ENCODE measurements around the gene SLC38A6. TPM values are rescaled to one million over a fixed set of nuclear protein-coding genes. Genes with fewer than 3 reads are reported as not detected.

SLC38A6 gene
- total RNA-seq, 4 donors from 2014 or later = 11.1 to 19.1 (median 12.0) TPM

- intact Hi-C loops (cut with DNase I) = no loop called here
- TF ChIP-seq POLR2AphosphoS5 (IDR thresholded peaks at IDR 0.05) (no peak), POLR2A (IDR thresholded peaks at IDR 0.05; ENCODE audit: low read depth) (no peak), EP300 (IDR thresholded peaks at IDR 0.05) (no peak), CTCF (IDR thresholded peaks at IDR 0.05) (no peak)
- DNase-seq (ENCODE audit: extremely low spot score) = no peak
- Histone ChIP-seq H3K4me1 (no peaks in the 10 kb centered on the region), H3K9me3 (no peaks in the 10 kb centered on the region), H3K27ac (replicated peaks in 1 of 4) (no peak overlapping the region), H3K36me3 (peaks cover 0 to 6% (median 0%) of the 10 kb centered on the region in 4 donors), H3K4me3 (no peak overlapping the region), H3K27me3 (no peaks in the 10 kb centered on the region)
These were observed 12.4 kb upstream of the SLC38A6 start for GRCh38 chr14:60968671-60969070.

- no peaks in the 10 kb centered on the region for H3K9me3 ChIP-seq
- no peaks in the 10 kb centered on the region for H3K4me1 ChIP-seq
- no peaks in the 10 kb centered on the region for H3K27me3 ChIP-seq
- no peak overlapping the region for H3K27ac ChIP-seq (replicated peaks in 1 of 4)
- TF ChIP-seq POLR2AphosphoS5 (IDR thresholded peaks at IDR 0.05) (no peak), EP300 (IDR thresholded peaks at IDR 0.05) (no peak), CTCF (IDR thresholded peaks at IDR 0.05) (no peak), POLR2A (IDR thresholded peaks at IDR 0.05; ENCODE audit: low read depth) (no peak)
- no peak for DNase-seq (ENCODE audit: extremely low spot score)
- intact Hi-C loops (cut with DNase I) = no loop called here
- peaks cover 0 to 19% (median 2%) of the 10 kb centered on the region in 4 donors for H3K36me3 ChIP-seq
- 83% methylated on average over 2 of the region's 2 CpGs for WGBS
- H3K4me3 ChIP-seq = no peak overlapping the region
These were observed 10.9 kb upstream of the SLC38A6 start for GRCh38 chr14:60970146-60970545.

- intact Hi-C loops (cut with DNase I) = no loop called here
- H3K27ac ChIP-seq (replicated peaks in 1 of 4) = no peak overlapping the region
- no peak for DNase-seq (ENCODE audit: extremely low spot score)
- no peaks in the 10 kb centered on the region for H3K27me3 ChIP-seq
- WGBS = 45% methylated on average over 2 of the region's 2 CpGs
- no peaks in the 10 kb centered on the region for H3K9me3 ChIP-seq
- TF ChIP-seq CTCF (IDR thresholded peaks at IDR 0.05) (no peak), EP300 (IDR thresholded peaks at IDR 0.05) (no peak), POLR2AphosphoS5 (IDR thresholded peaks at IDR 0.05) (no peak), POLR2A (IDR thresholded peaks at IDR 0.05; ENCODE audit: low read depth) (no peak)
- no peak overlapping the region for H3K4me3 ChIP-seq
- peaks cover 0 to 29% (median 7%) of the 10 kb centered on the region in 4 donors for H3K36me3 ChIP-seq
- H3K4me1 ChIP-seq = no peaks in the 10 kb centered on the region
These were observed 9.8 kb upstream of the SLC38A6 start for GRCh38 chr14:60971271-60971670.

- Histone ChIP-seq H3K36me3 (peaks cover 0 to 32% (median 9%) of the 10 kb centered on the region in 4 donors), H3K27me3 (no peaks in the 10 kb centered on the region), H3K9me3 (no peaks in the 10 kb centered on the region), H3K4me1 (no peaks in the 10 kb centered on the region), H3K4me3 (no peak overlapping the region), H3K27ac (replicated peaks in 1 of 4) (no peak overlapping the region)
- DNase-seq (ENCODE audit: extremely low spot score) = no peak
- 99% methylated on average over 15 of the region's 15 CpGs for WGBS
- no peak for TF ChIP-seq EP300 (IDR thresholded peaks at IDR 0.05)
- no peak for TF ChIP-seq POLR2A (IDR thresholded peaks at IDR 0.05; ENCODE audit: low read depth)
- no peak for TF ChIP-seq POLR2AphosphoS5 (IDR thresholded peaks at IDR 0.05)
- no peak for TF ChIP-seq CTCF (IDR thresholded peaks at IDR 0.05)
- intact Hi-C loops (cut with DNase I) = no loop called here
These were observed 8.8 kb upstream of the SLC38A6 start for GRCh38 chr14:60972295-60972694.

- no peak overlapping the region for H3K27ac ChIP-seq (replicated peaks in 1 of 4)
- intact Hi-C loops (cut with DNase I) = no loop called here
These were observed 8.0 kb upstream of the SLC38A6 start for GRCh38 chr14:60973070-60973469.

More at GRCh38 chr14:60973070-60973469, 8.0 kb upstream of the SLC38A6 start:
- Histone ChIP-seq H3K4me1 (peaks cover 0 to 5% (median 4%) of the 10 kb centered on the region in 4 donors), H3K4me3 (no peak overlapping the region), H3K27me3 (no peaks in the 10 kb centered on the region), H3K36me3 (peaks cover 0 to 32% (median 9%) of the 10 kb centered on the region in 4 donors), H3K9me3 (no peaks in the 10 kb centered on the region)
- TF ChIP-seq EP300 (IDR thresholded peaks at IDR 0.05) (no peak), CTCF (IDR thresholded peaks at IDR 0.05) (no peak), POLR2A (IDR thresholded peaks at IDR 0.05; ENCODE audit: low read depth) (no peak), POLR2AphosphoS5 (IDR thresholded peaks at IDR 0.05) (no peak)
- WGBS = 98% methylated on average over 3 of the region's 3 CpGs
- DNase-seq (ENCODE audit: extremely low spot score) = no peak

Data from esophagus muscularis mucosa (tissue), 4 donors.